Measurements from ENCODE around the gene ABR. TPM values are rescaled to one million over a fixed set of nuclear protein-coding genes. Genes with fewer than 3 reads are reported as not detected.
"Not testable (repeated sequence)": the region's sequence is repeated elsewhere in the genome, so short reads cannot be mapped to it uniquely, and the experiment has no call there.

The ABR gene
- total RNA-seq, 1 donor, result 156 TPM

DNA sequence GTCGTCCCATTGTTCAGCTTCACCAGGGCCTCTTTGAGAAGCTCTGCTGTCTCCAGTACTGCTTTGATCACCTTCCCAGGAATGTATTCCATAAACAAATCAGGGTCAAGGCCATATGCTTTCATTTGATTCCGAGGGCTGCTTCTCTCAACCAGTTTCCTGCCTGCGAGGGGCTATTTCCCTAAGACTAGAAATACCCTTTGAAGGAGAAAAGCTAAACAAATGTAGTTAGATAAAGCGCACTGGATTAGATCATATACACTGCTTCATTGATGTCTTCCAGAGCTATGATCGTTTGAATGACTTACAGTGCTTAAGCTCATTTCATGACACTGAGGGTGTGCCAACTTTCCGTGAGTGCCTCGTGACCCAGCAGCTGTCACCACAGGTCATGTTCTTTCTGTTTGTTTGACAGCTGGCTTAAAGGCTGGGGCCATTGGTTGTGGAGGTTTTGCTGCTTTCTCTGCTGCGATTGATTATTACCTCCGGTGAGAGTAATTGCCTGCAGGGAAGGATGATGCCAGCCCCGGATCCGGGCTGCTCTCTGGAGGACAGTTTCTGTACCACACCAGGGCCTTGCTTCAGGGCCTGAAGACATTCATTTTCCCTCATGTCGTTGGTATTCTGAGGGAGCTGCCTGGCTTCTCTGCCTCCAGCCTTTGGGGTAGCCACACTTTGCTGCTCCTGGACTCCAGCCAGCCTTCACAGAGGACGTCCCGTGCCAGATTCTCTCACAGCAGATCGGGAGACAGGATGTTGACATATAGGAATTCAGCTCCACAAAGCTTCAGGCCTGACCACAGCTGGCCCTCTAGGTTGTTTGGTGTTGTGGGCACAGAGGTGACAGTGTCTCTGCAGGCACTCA is 179.0 kb downstream of the ABR start:
- Histone ChIP-seq H3K9me3 (ENCODE audit: low read depth, low read length) (no peaks in the 10 kb centered on the region), H2AFZ (ENCODE audit: low read length) (no peak overlapping the region), H3K36me3 (ENCODE audit: insufficient read depth, low read length) (peaks cover 55% of the 10 kb centered on the region), H3K4me2 (ENCODE audit: insufficient read depth, low read length) (peak overlapping the region; percentile 43), H3K4me3 (ENCODE audit: insufficient read depth, low read length) (peak overlapping the region; percentile 5), H3K4me1 (ENCODE audit: insufficient read depth, low read length) (peaks cover 58% of the 10 kb centered on the region), H4K20me1 (ENCODE audit: insufficient read depth, low read length) (peaks cover 59% of the 10 kb centered on the region), H3K27me3 (ENCODE audit: insufficient read depth, low read length) (no peaks in the 10 kb centered on the region), H3K27ac (ENCODE audit: low read depth, low read length) (peak overlapping the region; percentile 87), H3K79me2 (ENCODE audit: insufficient read depth, low read length) (peaks cover 29% of the 10 kb centered on the region)
- TF ChIP-seq, protein P1, sequence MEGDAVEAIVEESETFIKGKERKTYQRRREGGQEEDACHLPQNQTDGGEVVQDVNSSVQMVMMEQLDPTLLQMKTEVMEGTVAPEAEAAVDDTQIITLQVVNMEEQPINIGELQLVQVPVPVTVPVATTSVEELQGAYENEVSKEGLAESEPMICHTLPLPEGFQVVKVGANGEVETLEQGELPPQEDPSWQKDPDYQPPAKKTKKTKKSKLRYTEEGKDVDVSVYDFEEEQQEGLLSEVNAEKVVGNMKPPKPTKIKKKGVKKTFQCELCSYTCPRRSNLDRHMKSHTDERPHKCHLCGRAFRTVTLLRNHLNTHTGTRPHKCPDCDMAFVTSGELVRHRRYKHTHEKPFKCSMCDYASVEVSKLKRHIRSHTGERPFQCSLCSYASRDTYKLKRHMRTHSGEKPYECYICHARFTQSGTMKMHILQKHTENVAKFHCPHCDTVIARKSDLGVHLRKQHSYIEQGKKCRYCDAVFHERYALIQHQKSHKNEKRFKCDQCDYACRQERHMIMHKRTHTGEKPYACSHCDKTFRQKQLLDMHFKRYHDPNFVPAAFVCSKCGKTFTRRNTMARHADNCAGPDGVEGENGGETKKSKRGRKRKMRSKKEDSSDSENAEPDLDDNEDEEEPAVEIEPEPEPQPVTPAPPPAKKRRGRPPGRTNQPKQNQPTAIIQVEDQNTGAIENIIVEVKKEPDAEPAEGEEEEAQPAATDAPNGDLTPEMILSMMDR (IDR thresholded peaks at IDR 0.05; ENCODE audit: extremely low read depth, low read depth, low read length), result no peak
- peak; percentile 79 for DNase-seq (ENCODE audit: insufficient read length, low spot score, missing footprints)

DNA sequence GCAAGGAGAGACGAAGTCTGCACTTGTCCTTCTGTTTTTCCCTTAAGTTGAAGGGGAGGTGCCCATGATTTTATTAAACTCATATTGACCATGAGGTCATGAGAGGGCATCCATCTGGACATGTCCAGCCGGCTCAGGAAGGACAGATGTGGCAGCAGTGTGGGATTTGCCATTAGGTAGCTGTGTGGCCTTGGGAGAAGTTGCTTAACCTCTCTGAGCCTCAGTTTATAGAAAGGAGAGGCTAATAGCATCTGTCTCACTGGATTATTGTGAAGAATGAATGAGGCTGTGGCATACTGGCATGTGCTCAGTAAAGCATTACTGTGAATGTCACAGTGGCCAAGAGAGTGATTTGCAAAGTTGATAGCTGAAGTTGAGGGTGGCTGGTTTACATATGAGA is 181.7 kb downstream of the ABR start:
- no peaks in the 10 kb centered on the region for H3K27me3 ChIP-seq (ENCODE audit: insufficient read depth, low read length)
- peak overlapping the region; percentile 99 for H3K4me3 ChIP-seq (ENCODE audit: insufficient read depth, low read length)
- no peak overlapping the region for H2AFZ ChIP-seq (ENCODE audit: low read length)
- H3K36me3 ChIP-seq (ENCODE audit: insufficient read depth, low read length), result peaks cover 36% of the 10 kb centered on the region
- peaks cover 43% of the 10 kb centered on the region for H4K20me1 ChIP-seq (ENCODE audit: insufficient read depth, low read length)
- peak overlapping the region; percentile 96 for H3K27ac ChIP-seq (ENCODE audit: low read depth, low read length)
- no peaks in the 10 kb centered on the region for H3K9me3 ChIP-seq (ENCODE audit: low read depth, low read length)
- TF ChIP-seq, protein P1 (IDR thresholded peaks at IDR 0.05; ENCODE audit: extremely low read depth, low read depth, low read length), result no peak
- H3K4me1 ChIP-seq (ENCODE audit: insufficient read depth, low read length), result peaks cover 39% of the 10 kb centered on the region
- peaks cover 26% of the 10 kb centered on the region for H3K79me2 ChIP-seq (ENCODE audit: insufficient read depth, low read length)
- H3K4me2 ChIP-seq (ENCODE audit: insufficient read depth, low read length), result peak overlapping the region; percentile 83
- DNase-seq (ENCODE audit: insufficient read length, low spot score, missing footprints), result no peak

DNA sequence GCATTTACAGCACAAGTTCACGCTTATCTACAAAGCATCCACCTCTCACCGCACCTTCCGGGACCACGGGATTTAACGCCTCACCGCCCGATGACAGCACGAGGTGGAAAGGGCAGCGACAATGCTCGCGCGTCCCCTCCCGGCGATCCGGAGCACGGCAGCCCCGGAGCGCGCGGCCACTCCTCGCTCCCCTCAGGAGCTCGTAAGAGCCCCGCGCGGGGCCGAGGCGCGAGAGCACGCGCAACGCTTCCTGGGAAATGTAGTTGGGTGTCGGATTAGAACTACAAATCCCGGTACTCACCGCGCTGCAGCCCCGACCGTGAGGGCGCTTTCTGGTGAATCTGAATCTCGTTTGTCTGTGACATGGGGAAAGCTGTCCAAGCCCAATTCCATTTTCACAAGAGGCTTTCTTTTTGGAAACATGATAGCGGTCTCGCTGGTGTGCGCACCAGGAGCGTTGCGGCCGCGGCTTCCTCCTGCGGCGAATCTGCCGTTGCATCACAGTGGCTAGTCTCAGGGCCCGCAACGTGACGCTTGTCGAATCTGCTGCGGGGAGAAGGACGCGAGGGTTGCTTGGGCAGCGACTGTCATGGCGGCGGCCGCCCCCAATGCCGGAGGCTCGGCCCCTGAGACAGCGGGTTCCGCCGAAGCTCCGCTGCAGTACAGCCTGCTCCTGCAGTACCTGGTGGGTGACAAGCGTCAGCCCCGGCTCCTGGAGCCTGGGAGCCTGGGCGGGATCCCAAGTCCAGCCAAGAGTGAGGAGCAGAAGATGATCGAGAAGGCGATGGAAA is 183.0 kb downstream of the ABR start, which contains the start of gene TIMM22:
TSS of gene TIMM22 (plus strand) at position 576 of the 791 bp plus-strand sequence. CDS start at position 590, 14 bp downstream.
- Histone ChIP-seq H3K4me1 (ENCODE audit: insufficient read depth, low read length) (peaks cover 26% of the 10 kb centered on the region), H3K36me3 (ENCODE audit: insufficient read depth, low read length) (peaks cover 29% of the 10 kb centered on the region), H4K20me1 (ENCODE audit: insufficient read depth, low read length) (peaks cover 30% of the 10 kb centered on the region), H3K9me3 (ENCODE audit: low read depth, low read length) (no peaks in the 10 kb centered on the region), H3K4me2 (ENCODE audit: insufficient read depth, low read length) (peak within 1 kb of the TSS; percentile 83), H3K79me2 (ENCODE audit: insufficient read depth, low read length) (peaks cover 26% of the 10 kb centered on the region), H2AFZ (ENCODE audit: low read length) (peak within 1 kb of the TSS; percentile 98), H3K27ac (ENCODE audit: low read depth, low read length) (peak within 1 kb of the TSS; percentile 96), H3K27me3 (ENCODE audit: insufficient read depth, low read length) (no peaks in the 10 kb centered on the region), H3K4me3 (ENCODE audit: insufficient read depth, low read length) (peak within 1 kb of the TSS; percentile 99)
- DNase-seq (ENCODE audit: insufficient read length, low spot score, missing footprints), result peak; percentile 98
- TF ChIP-seq, protein P1 (IDR thresholded peaks at IDR 0.05; ENCODE audit: extremely low read depth, low read depth, low read length), result peak; percentile 84

DNA sequence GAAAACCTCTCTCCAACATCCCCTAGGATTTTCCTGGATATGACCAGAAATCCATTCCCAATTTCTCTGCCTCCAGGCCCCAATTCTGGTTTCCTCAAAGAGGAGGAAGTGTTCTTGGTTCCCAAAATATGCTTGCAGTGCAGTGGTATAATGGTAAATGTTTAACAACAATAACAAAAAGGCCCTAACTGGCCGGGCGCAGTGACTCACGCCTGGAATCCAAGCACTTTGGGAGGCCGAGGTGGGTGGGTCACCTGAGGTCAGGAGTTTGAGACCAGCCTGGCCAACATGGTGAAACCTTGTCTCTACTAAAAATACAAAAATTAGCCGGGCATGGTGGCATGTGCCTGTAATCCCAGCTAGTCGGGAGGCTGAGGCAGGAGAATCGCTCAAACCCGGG is 184.5 kb downstream of the ABR start:
- H2AFZ ChIP-seq (ENCODE audit: low read length), result not testable (repeated sequence)
- peaks cover 24% of the 10 kb centered on the region for H3K79me2 ChIP-seq (ENCODE audit: insufficient read depth, low read length)

More for the DNA sequence above, 184.5 kb downstream of the ABR start:
- H3K27me3 ChIP-seq (ENCODE audit: insufficient read depth, low read length); H3K9me3 ChIP-seq (ENCODE audit: low read depth, low read length); DNase-seq (ENCODE audit: insufficient read length, low spot score, missing footprints); H3K4me2 ChIP-seq (ENCODE audit: insufficient read depth, low read length); H3K27ac ChIP-seq (ENCODE audit: low read depth, low read length); H3K4me3 ChIP-seq (ENCODE audit: insufficient read depth, low read length): not testable (repeated sequence)
- Histone ChIP-seq H3K4me1 (ENCODE audit: insufficient read depth, low read length) (peaks cover 12% of the 10 kb centered on the region), H4K20me1 (ENCODE audit: insufficient read depth, low read length) (peaks cover 18% of the 10 kb centered on the region), H3K36me3 (ENCODE audit: insufficient read depth, low read length) (peaks cover 17% of the 10 kb centered on the region)
